ENCODE results near the gene SETD1A. TPM values are rescaled to one million over a fixed set of nuclear protein-coding genes. Genes with fewer than 3 reads are reported as not detected.

The SETD1A gene
- total RNA-seq (2014; rRNA removed; shearing (Covaris generic)): 1.4 and 1.7 TPM in 2 replicates

GRCh38 chr16:30957456-30958174 is at the start of gene SETD1A:
SETD1A (plus strand) TSS chr16:30957754; CDS start chr16:30958732, 978 bp downstream.
- DNase-seq (ENCODE audit: low spot score): peak; percentile 94

DNA sequence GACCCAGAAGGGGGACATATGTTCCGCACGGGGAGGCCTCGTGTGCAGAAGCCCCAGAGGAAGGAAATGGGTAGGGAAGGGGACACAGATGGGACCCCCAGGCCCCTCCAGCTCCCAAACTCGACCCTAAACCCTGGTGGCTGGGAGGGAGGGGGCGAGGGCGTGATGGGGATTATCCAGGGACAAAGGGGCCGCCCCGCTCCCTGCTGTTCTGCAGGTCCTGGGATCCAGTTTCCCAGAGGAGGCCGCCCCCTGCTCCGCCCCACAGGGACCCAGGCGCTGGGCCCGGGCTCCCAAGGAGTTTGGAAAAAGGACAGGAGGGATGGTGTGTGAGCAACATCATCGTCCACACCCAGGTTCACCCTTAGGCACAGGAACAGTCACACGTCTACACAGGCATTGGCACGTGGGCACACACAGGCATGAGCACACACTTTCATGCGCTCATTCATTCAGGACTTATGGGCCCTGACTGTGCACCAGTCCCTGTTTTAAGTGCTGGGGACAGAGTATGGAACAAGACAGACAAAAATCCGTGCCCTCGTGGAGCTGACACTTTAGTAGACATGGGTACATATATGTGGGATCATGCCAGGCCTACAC is 47.0 kb upstream of the SETD1A start:
- DNase-seq (ENCODE audit: low spot score): no peak

DNA sequence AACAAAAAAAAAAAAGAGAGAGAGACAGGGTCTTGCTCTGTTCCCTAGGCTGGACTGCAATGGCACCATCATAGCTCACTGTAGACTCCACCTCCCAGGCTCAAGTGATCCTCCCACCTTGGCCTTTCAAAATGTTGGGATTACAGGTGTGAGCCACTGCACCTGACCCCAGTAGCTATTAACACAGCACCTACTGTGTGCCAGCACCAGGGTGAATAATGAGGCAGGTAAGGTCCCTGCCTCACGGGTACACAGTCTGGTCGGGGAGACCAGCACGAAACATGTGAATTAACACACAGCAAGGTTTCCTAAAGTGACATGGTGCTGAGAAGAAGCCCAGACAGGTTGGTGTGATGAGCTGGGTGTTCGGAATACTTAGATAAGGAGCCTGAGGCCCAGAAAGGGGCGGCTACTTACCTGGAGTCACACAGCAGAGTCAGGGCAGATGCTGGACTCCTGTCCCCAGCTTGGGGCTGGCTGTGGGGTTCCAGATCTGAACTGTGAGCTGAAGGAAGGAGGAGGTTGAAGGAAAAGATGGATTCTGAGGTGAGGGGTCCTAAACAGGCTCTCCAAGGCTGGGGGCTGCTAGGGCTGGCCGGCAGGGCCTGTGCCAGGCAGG is 44.7 kb upstream of the SETD1A start:
- no peak for DNase-seq (ENCODE audit: low spot score)

DNA sequence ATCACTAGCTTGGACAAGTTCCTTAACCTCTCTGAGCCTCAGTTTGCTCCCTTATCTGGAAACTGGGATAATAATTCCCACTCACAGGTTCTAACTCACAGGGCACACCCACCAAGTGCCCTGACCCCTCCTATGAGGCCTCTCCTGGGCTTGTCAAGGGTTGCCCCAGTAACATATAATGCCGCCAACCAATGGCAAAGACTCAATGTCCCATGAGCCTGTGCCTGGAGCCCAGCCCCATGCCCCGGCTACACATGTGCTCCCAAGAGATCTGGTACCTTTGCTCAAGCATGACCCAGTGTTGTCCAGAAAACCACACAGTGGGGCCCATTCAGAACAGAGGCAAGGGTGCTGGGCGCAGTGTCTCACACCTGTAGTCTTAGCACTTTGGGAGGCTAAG is 42.7 kb upstream of the SETD1A start:
- DNase-seq (ENCODE audit: low spot score): no peak

DNA sequence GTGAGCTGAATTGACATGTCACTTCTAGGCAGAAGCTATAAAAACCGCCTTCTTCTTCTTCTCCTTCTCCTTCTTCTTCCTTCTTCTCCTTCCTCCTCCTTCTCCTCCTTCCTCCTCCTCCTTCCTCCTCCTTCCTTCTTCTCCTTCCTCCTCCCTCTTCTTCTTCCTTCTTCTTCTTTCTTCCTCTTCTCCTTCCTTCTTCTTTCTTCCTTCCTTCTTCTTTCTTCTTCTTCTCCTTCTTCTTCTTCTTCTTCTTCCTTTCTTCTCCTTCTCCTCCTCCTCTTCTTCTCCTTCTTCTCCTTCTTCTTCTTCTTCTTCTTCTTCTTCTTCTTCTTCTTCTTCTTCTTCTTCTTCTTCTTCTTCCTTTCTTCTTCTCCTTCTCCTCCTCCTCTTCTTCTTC is 38.9 kb upstream of the SETD1A start:
- DNase-seq (ENCODE audit: low spot score): no peak

- DNase-seq (ENCODE audit: low spot score): no peak
Measured at GRCh38 chr16:30920891-30921290, 36.7 kb upstream of the SETD1A start.

DNA sequence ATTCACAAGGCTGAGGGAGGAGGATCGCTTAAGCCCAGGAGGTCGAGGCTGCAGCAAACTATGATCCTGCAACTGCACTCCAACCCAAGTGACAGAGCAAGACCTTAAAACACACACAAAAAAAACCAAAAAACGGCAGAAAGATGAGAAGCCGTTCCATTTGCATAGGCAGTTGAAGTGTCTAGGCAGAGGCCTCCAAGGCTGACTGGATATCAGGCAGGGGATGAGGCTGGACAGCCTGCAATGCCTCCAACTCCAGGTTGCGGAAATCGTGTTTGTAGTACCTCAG is 36.2 kb upstream of the SETD1A start:
- DNase-seq (ENCODE audit: low spot score): no peak

GRCh38 chr16:30921748-30922419 is 35.7 kb upstream of the SETD1A start:
- DNase-seq (ENCODE audit: low spot score): peak; percentile 88

DNA sequence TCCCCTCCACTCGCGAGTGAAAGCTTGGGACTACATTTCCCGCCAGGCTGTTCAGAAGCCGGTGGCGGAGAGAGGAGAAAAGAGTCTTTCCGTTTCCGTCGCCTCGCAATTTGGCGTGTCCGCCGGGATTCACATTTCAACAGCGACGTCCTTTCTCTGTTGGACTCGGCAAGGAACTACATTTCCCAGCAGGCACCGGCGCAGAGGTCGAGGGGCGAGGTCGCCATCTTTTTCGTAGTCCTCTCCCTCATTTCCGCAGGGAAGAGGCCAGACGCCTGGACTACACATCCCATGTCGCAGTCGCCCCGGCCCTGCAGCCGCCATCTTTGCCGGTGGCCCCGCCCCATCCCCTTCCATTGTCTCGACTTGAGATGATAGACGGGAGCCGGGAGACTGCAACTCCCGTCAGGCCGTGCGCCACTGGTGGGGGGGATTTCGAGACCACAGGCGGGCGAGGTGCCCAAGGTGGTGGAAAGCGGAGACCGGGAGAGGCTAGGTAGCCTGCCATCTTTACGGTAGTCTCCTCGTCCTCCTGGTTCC is 35.1 kb upstream of the SETD1A start:
- DNase-seq (ENCODE audit: low spot score): peak; percentile 99

DNA sequence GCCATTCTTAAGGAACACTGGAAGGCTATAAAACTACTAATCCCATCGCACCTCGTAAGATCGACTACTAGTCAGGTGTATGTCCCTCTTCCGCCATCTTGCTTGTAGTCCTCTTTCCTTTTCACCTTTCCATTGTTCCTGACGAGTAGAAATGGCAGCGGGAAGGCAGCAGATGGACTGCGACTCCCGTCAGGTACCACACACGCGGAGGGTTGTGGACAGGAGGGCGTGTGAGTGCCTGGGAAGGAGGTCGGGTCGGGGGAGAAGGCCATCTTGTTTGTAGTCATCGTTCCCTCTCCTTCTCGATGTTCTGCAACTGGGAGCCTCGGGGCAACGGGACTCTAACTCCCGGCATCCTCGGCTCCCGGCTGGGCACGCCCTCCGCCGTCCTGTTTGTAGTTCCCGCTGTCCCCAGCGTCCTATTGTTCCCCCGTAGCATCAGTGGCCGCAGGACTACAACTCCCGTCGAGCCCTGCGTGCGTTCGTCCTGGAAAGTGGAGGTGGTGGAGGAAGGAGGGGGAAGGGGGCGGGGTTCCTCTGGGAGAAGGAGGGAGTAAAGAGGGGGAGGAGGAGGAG is 34.5 kb upstream of the SETD1A start:
- peak; percentile 99 for DNase-seq (ENCODE audit: low spot score)

DNA sequence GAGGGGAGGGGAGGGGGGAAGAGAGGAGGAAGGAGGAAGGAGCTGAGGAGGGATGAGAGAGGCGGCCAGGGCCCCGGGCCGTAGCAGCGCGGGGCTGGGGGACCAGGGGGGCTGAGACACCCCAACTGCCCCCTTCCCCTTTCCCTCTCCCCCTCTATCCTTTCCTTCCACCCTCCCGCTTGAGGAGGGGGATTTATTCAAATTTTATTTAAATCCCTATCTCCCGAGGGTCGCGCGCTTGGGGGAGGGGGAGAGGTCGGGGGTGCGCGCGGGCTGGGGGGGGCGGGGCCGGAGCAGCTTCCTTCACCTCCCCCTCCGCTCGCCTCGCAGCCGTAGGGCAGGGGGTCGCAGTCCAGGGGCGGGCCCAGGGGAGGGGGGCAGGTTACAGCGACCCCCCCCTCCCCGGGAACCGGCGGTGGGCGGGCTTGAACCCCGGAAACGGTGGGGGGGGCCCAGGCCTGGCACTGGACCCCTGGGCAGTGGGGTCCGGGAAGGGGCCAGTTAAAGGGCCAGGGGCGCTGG is 33.9 kb upstream of the SETD1A start, which contains the start of gene FBXL19:
FBXL19 (plus strand) TSS at position 19 of the 522 bp plus-strand sequence. CDS start 2,183 bp downstream, outside the sequence.
- DNase-seq (ENCODE audit: low spot score): no peak

GRCh38 chr16:30924076-30924912 is 33.3 kb upstream of the SETD1A start:
- DNase-seq (ENCODE audit: low spot score): no peak

GRCh38 chr16:30924913-30925631 is 32.5 kb upstream of the SETD1A start:
- DNase-seq (ENCODE audit: low spot score): no peak

- no peak for DNase-seq (ENCODE audit: low spot score)
Measured at GRCh38 chr16:30925632-30925987, 31.9 kb upstream of the SETD1A start.

- DNase-seq (ENCODE audit: low spot score): no peak
Measured at GRCh38 chr16:30925995-30926811, 31.4 kb upstream of the SETD1A start.

DNA sequence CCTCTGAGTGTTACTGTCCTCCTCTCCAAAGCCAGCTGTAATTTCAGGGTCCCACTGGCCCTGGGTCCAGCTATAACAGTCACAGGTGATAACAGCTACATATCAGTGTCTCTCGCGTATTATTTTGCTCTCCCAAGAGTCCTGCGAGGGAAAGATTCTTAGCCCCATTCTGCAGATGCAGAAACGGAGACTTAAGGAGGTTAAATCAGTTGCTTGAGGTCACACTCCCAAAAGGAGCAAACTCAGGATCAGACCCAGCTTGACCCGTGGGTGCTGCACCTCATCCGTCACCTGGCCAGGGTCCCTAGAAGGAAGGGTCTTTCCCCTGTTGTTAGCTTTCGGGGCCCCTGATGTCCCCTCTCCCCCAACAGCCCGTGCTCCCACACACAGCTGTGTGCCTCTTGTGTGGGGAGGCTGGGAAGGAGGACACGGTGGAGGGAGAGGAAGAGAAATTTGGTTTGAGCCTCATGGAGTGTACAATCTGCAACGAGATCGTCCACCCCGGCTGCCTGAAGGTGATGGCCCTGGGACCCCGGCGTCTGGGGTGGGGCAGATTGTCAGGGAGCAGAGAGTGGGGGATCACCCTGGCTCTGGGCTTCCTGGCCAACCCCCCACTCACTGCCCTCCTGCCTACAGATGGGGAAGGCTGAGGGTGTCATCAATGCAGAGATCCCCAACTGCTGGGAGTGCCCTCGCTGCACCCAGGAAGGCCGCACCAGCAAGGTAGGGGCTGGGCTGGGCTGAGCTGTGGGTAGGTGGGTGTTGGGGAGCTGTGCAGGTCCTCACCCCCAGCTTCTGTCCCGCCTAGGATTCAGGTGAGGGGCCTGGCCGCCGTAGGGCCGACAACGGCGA is 30.4 kb upstream of the SETD1A start:
- DNase-seq (ENCODE audit: low spot score): no peak

- DNase-seq (ENCODE audit: low spot score): no peak
Measured at GRCh38 chr16:30927789-30928378, 29.7 kb upstream of the SETD1A start.

DNA sequence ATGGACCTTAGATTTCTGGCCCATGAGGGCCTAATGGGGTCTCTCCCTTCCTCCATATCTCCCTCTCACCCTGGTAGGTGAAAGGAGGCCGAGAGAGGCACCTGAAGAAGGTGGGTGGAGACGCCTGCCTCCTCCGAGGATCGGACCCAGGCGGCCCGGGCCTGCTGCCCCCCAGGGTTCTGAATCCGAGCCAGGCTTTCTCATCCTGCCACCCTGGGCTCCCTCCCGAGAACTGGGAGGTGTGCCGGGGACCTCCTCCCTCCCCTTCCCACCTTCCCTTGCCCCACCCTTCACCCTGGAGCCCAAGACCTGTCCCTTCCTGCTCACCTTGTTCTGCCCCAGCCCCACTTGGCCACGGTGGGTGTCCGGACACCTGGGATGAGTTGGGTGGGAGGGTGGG is 29.2 kb upstream of the SETD1A start:
- DNase-seq (ENCODE audit: low spot score): no peak
